Measurements from ENCODE around the gene TRIM8. TPM values are rescaled to one million over a fixed set of nuclear protein-coding genes. Genes with fewer than 3 reads are reported as not detected.

The TRIM8 gene
- total RNA-seq, 1 experiment from 2014 or later, result 91.6 TPM

GRCh38 chr10:102650655-102651454 lies 6.6 kb downstream of the TRIM8 start (continued):
- no peak for TF ChIP-seq CTCF (IDR thresholded peaks at IDR 0.05 in 2 of 3, conservative IDR thresholded peaks at IDR 0.05 in 1 of 3; ENCODE audit: borderline replicate concordance in 1 of 3, insufficient read depth in 1 of 3, low read depth in 2 of 3, low read length in 2 of 3)
- TF ChIP-seq SIN3A (IDR thresholded peaks at IDR 0.05; ENCODE audit: low read depth), result no peak
- TF ChIP-seq ATF3 (IDR thresholded peaks at IDR 0.05), result no peak
- TF ChIP-seq EZH2 (IDR thresholded peaks at IDR 0.05), result no peak
- TF ChIP-seq JUND (IDR thresholded peaks at IDR 0.05), result no peak
- no peak for TF ChIP-seq RAD21 (IDR thresholded peaks at IDR 0.05; ENCODE audit: low read depth)

- CTCF ChIA-PET, result no interaction called here
- RAD21 ChIA-PET (ENCODE audit: low non-redundant PET in 1 of 2, low total read pairs in 2 of 2, uncharacterized antibody in 2 of 2, unreplicated experiment in 2 of 2), result no interaction called here
These were observed 7.3 kb downstream of the TRIM8 start for GRCh38 chr10:102651455-102652169.

More at GRCh38 chr10:102651455-102652169, 7.3 kb downstream of the TRIM8 start:
- Histone ChIP-seq H4K20me1 (ENCODE audit: insufficient read depth) (no peaks in the 10 kb centered on the region; the same call in 1 of the 2 replicates), H3K9ac (ENCODE audit: low read length) (no peak overlapping the region), H3K4me2 (ENCODE audit: low read length) (no peak overlapping the region), H3K36me3 (ENCODE audit: control insufficient read depth in 1 of 2, insufficient read depth in 2 of 2, low read length in 2 of 2) (peaks cover 5 to 32% of the 10 kb centered on the region in 2 experiments; a peak in 3 of 4 replicates), H3K9me3 (ENCODE audit: control insufficient read depth in 1 of 2, insufficient read depth in 1 of 2, low read depth in 1 of 2, low read length in 2 of 2) (no peaks in the 10 kb centered on the region), H3K4me3 (replicated peaks in 1 of 2; ENCODE audit: low read depth in 1 of 2, low read length in 2 of 2) (no peak overlapping the region), H3K79me2 (ENCODE audit: insufficient read depth, low read length) (peaks cover 77% of the 10 kb centered on the region), H3K27ac (ENCODE audit: low read depth, low read length) (no peak overlapping the region), H3K27me3 (ENCODE audit: insufficient read depth, low read length) (no peaks in the 10 kb centered on the region), H2AFZ (ENCODE audit: low read depth, low read length, poor library complexity, severe bottlenecking) (no peak overlapping the region), H3K9me2 (ENCODE audit: insufficient read depth) (no peaks in the 10 kb centered on the region), H3K4me1 (ENCODE audit: control insufficient read depth in 1 of 2, insufficient read depth in 2 of 2, low read length in 2 of 2) (peaks cover 7 to 16% of the 10 kb centered on the region in 2 experiments)
- DNase-seq (ENCODE audit: low read depth, low spot score) (no peak), ATAC-seq (no peak)
- POLR2A ChIA-PET, result no interaction called here
- no peak for TF ChIP-seq CBX3 (IDR thresholded peaks at IDR 0.05; ENCODE audit: low read depth)
- no peak for TF ChIP-seq CTCF (IDR thresholded peaks at IDR 0.05 in 2 of 3, conservative IDR thresholded peaks at IDR 0.05 in 1 of 3; ENCODE audit: borderline replicate concordance in 1 of 3, insufficient read depth in 1 of 3, low read depth in 2 of 3, low read length in 2 of 3)
- no peak for TF ChIP-seq ZNF274 (IDR thresholded peaks at IDR 0.05; ENCODE audit: low read depth, low read length)
- TF ChIP-seq SP1 (IDR thresholded peaks at IDR 0.05; ENCODE audit: low read depth), result no peak
- TF ChIP-seq TCF7L2 (IDR thresholded peaks at IDR 0.05; ENCODE audit: borderline replicate concordance, extremely low read depth, insufficient read depth, insufficient read length), result no peak
- no peak for TF ChIP-seq MAX (IDR thresholded peaks at IDR 0.05)
- TF ChIP-seq SRF (IDR thresholded peaks at IDR 0.05; ENCODE audit: low read depth), result no peak
- no peak for TF ChIP-seq ATF3 (IDR thresholded peaks at IDR 0.05)
- no peak for TF ChIP-seq EGR1 (IDR thresholded peaks at IDR 0.05; ENCODE audit: low read depth)
- TF ChIP-seq EZH2phosphoT487 (IDR thresholded peaks at IDR 0.05; ENCODE audit: borderline replicate concordance), result no peak
- TF ChIP-seq ELF1 (IDR thresholded peaks at IDR 0.05; ENCODE audit: borderline replicate concordance, low read depth), result no peak
- TF ChIP-seq SIN3A (IDR thresholded peaks at IDR 0.05; ENCODE audit: low read depth), result no peak
- TF ChIP-seq FOSL1 (IDR thresholded peaks at IDR 0.05; ENCODE audit: low read depth), result no peak
- intact Hi-C loops (cut with micrococcal nuclease), result no loop called here
- BruUV-seq (replicated peaks), result no TSS peak
